ENCODE data around the gene PGPEP1.

PGPEP1 gene

DNA sequence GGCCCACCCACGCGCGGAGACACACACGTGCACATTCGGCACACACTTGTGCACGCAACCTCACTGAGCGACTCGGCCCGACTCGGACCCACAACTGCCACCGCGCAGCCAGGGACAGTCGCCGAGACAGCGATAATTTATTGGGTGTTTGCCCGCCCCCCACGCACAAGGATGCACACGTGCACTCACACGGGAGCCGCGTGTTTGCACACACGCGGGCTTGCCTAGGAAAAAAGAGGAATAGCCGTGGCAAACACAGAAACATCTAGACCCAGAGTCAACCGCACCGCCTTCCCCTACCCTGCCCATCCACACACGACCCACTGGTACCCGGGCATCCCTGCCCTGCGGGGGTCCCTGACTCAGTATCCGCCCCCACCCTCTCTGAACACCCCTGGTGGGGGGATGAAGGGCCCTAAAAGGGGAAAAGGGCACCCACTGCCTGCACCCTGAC is 77.7 kb downstream of the PGPEP1 start:
- no peak for DNase-seq (ENCODE audit: low read depth)

DNA sequence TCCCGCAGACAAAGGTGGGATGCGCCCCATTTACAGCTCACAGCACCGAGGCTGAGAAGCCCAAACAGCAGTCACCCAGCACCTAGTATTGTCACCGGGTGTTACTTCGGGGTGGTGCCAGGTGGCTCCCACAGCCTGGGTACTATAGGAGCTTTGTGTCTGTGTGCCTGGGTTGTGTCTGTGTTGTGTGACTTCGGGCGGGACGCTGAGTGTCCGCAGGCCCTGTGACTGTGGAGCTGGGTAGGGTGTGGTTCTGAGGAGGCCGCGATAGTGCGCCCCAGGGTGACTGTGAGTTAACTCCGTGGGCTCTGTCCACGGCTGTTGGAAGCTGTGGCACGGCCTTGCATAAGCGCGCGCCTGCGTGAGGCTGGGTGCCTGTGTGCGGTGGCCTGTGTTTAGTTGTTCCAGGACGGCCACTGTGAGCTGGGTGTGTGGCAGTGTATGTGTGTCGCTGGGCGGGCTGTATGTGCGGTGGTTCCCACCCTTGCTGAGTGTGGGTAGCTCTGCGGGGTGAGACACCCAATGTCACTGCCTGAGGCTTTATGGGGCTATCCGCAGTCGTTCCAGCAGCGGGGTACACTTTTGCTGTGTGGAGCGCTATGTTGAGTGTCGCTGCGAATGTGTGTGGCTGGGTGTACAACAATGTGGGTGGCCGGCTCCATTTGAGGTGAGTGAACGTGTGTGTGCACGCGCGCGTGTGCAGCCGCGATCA is 78.2 kb downstream of the PGPEP1 start:
- no peak for DNase-seq (ENCODE audit: low read depth)

- DNase-seq (ENCODE audit: low read depth) = peak; percentile 57
Measured at GRCh38 chr19:18419195-18419698, 78.8 kb downstream of the PGPEP1 start, which contains the start of gene SSBP4. SSBP4 (plus strand) TSS chr19:18419398; CDS start chr19:18419649, 251 bp downstream.
